Limb (tissue), 2 donors: ENCODE measurements around the gene SH3YL1.
"Not testable (repeated sequence)": the region's sequence is repeated elsewhere in the genome, so short reads cannot be mapped to it uniquely, and the experiment has no call there.

ENCODE experiments used
- DNase-seq, 2 donors: peaks; one replicate each; pipeline ENCODE4 v3.0.0-alpha.2; 2016; ENCODE audit errors: extremely low spot score in 2 of 2

The SH3YL1 gene

DNA sequence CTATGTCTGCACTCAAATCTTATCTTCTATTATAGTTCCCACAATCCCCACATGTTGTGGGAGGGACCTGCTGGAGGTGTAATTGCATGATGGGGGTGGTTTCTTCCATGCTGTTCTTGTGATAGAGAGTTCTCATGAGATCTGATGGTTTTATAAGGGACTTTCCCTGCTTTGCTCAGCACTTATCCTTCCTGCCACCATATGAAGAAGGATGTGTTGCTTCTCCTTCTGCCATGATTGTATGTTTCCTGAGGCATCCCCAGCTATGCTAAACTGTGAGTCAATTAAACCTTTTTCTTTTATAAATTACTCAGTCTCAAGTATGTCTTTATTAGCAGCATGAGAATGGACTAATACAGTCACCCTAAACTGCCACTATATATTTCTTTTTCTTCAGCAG is 79.1 kb downstream of the SH3YL1 start:
- DNase-seq: no peak

DNA sequence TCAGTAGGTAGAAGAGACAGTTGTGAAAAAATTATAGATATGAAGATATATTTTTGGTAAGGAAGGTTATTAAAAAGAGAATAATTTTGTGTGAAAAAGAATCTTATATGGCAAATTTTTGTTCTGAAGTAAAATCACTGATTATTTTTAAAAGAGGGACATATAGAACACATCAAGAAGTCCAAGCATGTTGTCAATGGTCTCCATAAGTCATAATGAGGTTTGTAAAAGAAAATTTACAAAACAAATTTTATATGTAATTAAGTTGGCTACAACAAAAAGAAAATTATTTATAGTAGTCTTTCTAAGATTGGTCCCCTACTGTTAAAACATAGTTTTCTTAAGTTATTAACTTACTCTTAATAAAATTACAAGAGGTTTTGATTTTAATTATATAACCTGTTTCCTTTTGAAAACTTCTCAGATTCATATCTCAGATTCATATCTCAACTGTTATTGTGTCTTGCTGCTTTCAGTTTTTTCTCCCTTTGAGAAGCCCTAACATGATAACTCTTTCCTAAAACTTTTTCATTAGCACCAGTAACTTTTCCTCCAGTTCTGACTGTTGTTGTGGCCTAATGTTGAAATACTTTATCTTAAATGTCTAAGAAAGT is 81.2 kb downstream of the SH3YL1 start:
- no peak for DNase-seq

DNA sequence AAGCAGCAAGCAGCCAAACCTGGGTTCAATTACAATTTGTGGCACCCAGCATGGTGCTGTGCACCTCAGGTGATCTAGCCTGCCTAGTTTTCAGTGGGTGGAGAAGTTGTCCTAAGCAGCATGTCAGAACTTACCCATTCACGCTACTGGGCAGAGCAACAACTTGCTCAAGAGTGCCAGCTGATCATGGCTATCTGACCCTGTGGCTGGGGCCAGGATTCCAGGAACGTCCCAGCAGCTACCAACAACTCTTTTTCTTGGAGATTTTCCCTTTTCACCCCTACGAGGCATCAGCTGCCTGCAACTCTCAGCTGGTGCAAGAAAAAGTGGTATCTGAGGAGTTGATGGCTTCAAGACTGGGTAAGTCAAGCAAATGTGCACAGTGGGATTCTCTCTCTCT is 83.5 kb downstream of the SH3YL1 start:
- DNase-seq: no peak

DNA sequence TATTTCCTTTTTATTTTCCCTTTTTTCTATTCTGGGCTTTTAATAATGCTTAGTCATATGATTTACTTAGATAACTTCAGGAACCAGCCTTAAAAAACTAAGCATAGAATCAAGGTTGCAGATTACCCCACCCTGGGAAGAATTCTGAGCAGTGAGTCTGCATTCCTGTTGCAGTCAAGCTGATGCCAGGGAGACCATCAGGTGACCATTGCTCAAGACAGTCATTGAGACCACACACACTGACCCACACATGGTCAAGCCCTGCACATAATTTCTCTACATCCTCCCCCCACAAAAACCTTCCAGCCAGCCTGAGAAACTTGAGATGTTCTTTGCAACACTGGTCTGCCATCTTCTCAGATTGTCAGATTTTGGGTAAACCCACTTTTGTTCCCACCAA is 83.9 kb downstream of the SH3YL1 start:
- no peak for DNase-seq

- no peak for DNase-seq
Observed at GRCh38 chr2:177733-178132, 86.1 kb downstream of the SH3YL1 start.

GRCh38 chr2:176917-177316 is 86.9 kb downstream of the SH3YL1 start:
- DNase-seq: no peak

- no peak for DNase-seq
Observed at GRCh38 chr2:175880-176820, 87.7 kb downstream of the SH3YL1 start.

DNA sequence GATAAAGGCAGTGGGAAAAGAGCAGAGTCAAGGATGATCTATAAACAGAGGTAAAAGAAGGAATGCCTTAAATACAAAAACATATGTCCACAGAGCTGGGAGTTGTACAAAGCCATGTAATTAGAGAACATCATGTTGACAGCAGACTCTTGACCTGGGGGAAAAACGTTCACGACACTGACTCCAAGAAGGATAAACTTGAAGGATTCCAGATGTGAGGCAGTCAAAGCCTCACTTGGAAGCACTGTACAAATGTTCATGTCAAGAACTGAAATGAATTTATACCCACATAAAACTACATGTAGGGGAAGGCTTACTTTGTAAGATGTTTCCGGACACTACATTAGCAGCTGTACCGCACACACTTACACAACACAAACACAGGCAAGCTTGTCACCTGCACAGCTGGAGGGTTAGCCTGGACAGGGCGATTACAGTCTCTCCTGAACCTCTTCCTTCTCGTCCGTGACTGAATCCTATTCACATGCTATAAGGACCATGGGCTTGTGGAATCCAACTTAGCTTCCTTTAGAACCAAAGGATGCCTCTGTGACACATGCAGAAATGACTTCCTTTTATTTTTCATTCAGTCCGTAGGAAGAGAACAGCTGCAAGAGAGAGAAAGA is 88.6 kb downstream of the SH3YL1 start:
- peak in 1 of 2 donors; percentile 32 for DNase-seq

- DNase-seq: not testable (repeated sequence)
Observed at GRCh38 chr2:172120-172519, 91.7 kb downstream of the SH3YL1 start.

- DNase-seq: no peak
Observed at GRCh38 chr2:169741-170140, 94.1 kb downstream of the SH3YL1 start.
